Endothelial cell of umbilical vein (primary cell): Measurements from ENCODE around the gene TMEM125. TPM values are rescaled to one million over a fixed set of nuclear protein-coding genes. Genes with fewer than 3 reads are reported as not detected.

Source experiments
- BruUV-seq: library from RNA; stranded (reverse); fragments of 400-500 nt; replicated peaks from 2 replicates; lab custom pipeline; 2021; lab: Mats Ljungman, UMichigan
- CTCF ChIA-PET: fragments of 300-600, 350-600 bp; sonication (Branson Sonifier 250); formaldehyde crosslinking; loops from one replicate; lab custom pipeline; 2021; ENCODE audit warnings: antibody characterized with exemption, inconsistent platforms; lab: Charles Lee
- POLR2A ChIA-PET: fragments of 300-600, 350-600 bp; sonication (Branson Sonifier 250); formaldehyde crosslinking; loops from one replicate; lab custom pipeline; 2021; ENCODE audit warnings: antibody characterized with exemption, inconsistent platforms; lab: Charles Lee
- DNase-seq: peaks from one replicate; pipeline ENCODE4 v3.0.0-alpha.2; 2011; ENCODE audit warnings: low read depth, low spot score
- FAIRE-seq: peaks from 2 replicates; lab custom pipeline; 2011; peaks lifted over from hg19 to GRCh38; lab: Jason Lieb, UNC
- H2AFZ ChIP-seq: 2 replicates; pipeline ENCODE4 v1.6.0; 2012; ENCODE audit warnings: low read depth, low read length, control low read depth, inconsistent platforms
- H3K27ac ChIP-seq: 2 replicates; pipeline ENCODE4 v1.5.1; 2011; ENCODE audit warnings: low read depth, mild to moderate bottlenecking, control low read depth, low read length, moderate library complexity; ENCODE audit not compliant: insufficient read depth
- H3K27me3 ChIP-seq, 2 experiments: 2 replicates each; pipeline versions ENCODE4 v1.6.0 to v1.6.1; 2011; ENCODE audit warnings: low read length in 2 of 2, mixed read lengths in 1 of 2; ENCODE audit not compliant: control insufficient read depth in 2 of 2, insufficient read depth in 2 of 2
- H3K36me3 ChIP-seq, 2 experiments: 2 replicates in 1 of 2; 3 replicates in 1 of 2; pipeline ENCODE4 v1.5.1; 2011; ENCODE audit warnings: low read length in 2 of 2, mild to moderate bottlenecking in 1 of 2, moderate library complexity in 1 of 2; ENCODE audit not compliant: control insufficient read depth in 2 of 2, insufficient read depth in 2 of 2; ENCODE audit errors: extremely low read depth in 1 of 2
- H3K4me1 ChIP-seq: 3 replicates; pipeline ENCODE4 v1.5.1; 2011; ENCODE audit warnings: mild to moderate bottlenecking, low read length; ENCODE audit not compliant: control insufficient read depth, insufficient read depth; ENCODE audit errors: extremely low read depth
- H3K4me2 ChIP-seq: 2 replicates; pipeline ENCODE4 v1.6.1; 2011; ENCODE audit warnings: low read length, control low read depth, mixed read lengths; ENCODE audit not compliant: insufficient read depth
- H3K4me3 ChIP-seq, 3 experiments: fragments of 200-600 bp in 1 of 3; sonication (generic), shearing (Covaris generic) in 1 of 3; replicated peaks in 1 of 3; 2 replicates each; pipeline ENCODE4 v1.5.1; 2011 to 2016; ENCODE audit warnings: control low read depth in 3 of 3, low read length in 3 of 3, mild to moderate bottlenecking in 2 of 3, inconsistent platforms in 1 of 3, low read depth in 1 of 3, moderate library complexity in 1 of 3; ENCODE audit not compliant: insufficient read depth in 1 of 3
- H3K79me2 ChIP-seq: 2 replicates; pipeline ENCODE4 v1.6.0; 2012; ENCODE audit warnings: low read length, inconsistent platforms; ENCODE audit not compliant: control insufficient read depth, insufficient read depth
- H3K9ac ChIP-seq: replicated peaks from 2 replicates; pipeline ENCODE3; 2011; ENCODE audit warnings: low read length, control low read depth; ENCODE audit not compliant: insufficient read depth; ENCODE audit errors: extremely low read depth
- H3K9me1 ChIP-seq: replicated peaks from 3 replicates; pipeline ENCODE4 v1.6.0; 2011; ENCODE audit warnings: mild to moderate bottlenecking, low read length; ENCODE audit not compliant: control insufficient read depth, insufficient read depth; ENCODE audit errors: extremely low read depth
- H3K9me3 ChIP-seq: replicated peaks from 2 replicates; pipeline ENCODE4 v1.5.1; 2012; ENCODE audit warnings: low read length, inconsistent platforms; ENCODE audit not compliant: control insufficient read depth, insufficient read depth
- H4K20me1 ChIP-seq: replicated peaks from 2 replicates; pipeline ENCODE3; 2011; ENCODE audit warnings: mild to moderate bottlenecking, low read length; ENCODE audit not compliant: control insufficient read depth, insufficient read depth; ENCODE audit errors: extremely low read depth
- EZH2 ChIP-seq: IDR thresholded peaks from 2 replicates; pipeline ENCODE4 v1.6.1; 2012; ENCODE audit warnings: borderline replicate concordance, low read depth, mild to moderate bottlenecking, moderate library complexity, low read length, inconsistent platforms; ENCODE audit not compliant: severe bottlenecking
- FOS ChIP-seq: IDR thresholded peaks from 2 replicates; pipeline ENCODE4 v1.6.1; 2011; ENCODE audit warnings: mild to moderate bottlenecking, low read length, moderate library complexity, borderline replicate concordance; ENCODE audit not compliant: insufficient read depth
- GATA2 ChIP-seq: IDR thresholded peaks from 2 replicates; pipeline ENCODE4 v1.7.0; 2011; ENCODE audit warnings: low read depth, mild to moderate bottlenecking, moderate library complexity, mixed read lengths, low read length; ENCODE audit not compliant: insufficient read length, insufficient read depth
- JUN ChIP-seq: IDR thresholded peaks from 2 replicates; pipeline ENCODE4 v1.6.1; 2011; ENCODE audit warnings: borderline replicate concordance, low read depth; ENCODE audit not compliant: insufficient read length, insufficient read depth
- MYC ChIP-seq: IDR thresholded peaks from one replicate; pipeline ENCODE4 v1.6.1; 2011; ENCODE audit warnings: mild to moderate bottlenecking, low read depth, low read length
- POLR2A ChIP-seq: IDR thresholded peaks from 2 replicates; pipeline ENCODE4 v1.6.1; 2012; ENCODE audit warnings: low read depth, mild to moderate bottlenecking, control low read depth, low read length
- POLR2AphosphoS5 ChIP-seq: IDR thresholded peaks from 2 replicates; pipeline ENCODE4 v1.6.1; 2012; ENCODE audit warnings: low read depth, mild to moderate bottlenecking, control low read depth, low read length, moderate library complexity; ENCODE audit not compliant: insufficient read depth
- dilution Hi-C: fragments of 300-500 bp; cut with MboI; formaldehyde crosslinking; loops from one replicate; pipeline ENCODE4 v1.15.0; 2019; ENCODE audit warnings: low sequenced_read_pairs; ENCODE audit not compliant: extremely low pct_ligation_motif_present
- intact Hi-C: fragments of 100-400 bp; cut with micrococcal nuclease; formaldehyde crosslinking; loops from one replicate; pipeline ENCODE4 v1.10.0; 2022
- polyA plus RNA-seq, 4 experiments: library from polyadenylated mRNA; depleted of rRNA in 3 of 4; stranded (reverse) in 3 of 4; unstranded in 1 of 4; fragments of >200 nt; gene quantifications; 2 replicates each; pipeline versions ENCODE4 v1.2.1 to v1.2.3, GENCODE V29; 2011 to 2012; ENCODE audit warnings: missing spikeins in 1 of 4
- total RNA-seq: library from RNA; stranded (reverse); gene quantifications from 2 replicates; pipeline ENCODE4 v1.2.3, GENCODE V29; 2021
- TF ChIP-seq, protein P1 (sequence below): IDR thresholded peaks from 2 replicates; pipeline ENCODE4 v1.6.1; 2011; ENCODE audit not compliant: insufficient read depth, insufficient read length
- TF ChIP-seq, protein P2 (sequence below), 2 donors: IDR thresholded peaks; 1 replicate in 1 of 2; 2 replicates in 1 of 2; pipeline ENCODE4 v1.5.1; 2011; ENCODE audit warnings: low read length in 2 of 2, mild to moderate bottlenecking in 2 of 2, moderate library complexity in 2 of 2, control low read depth in 1 of 2, inconsistent platforms in 1 of 2, low read depth in 1 of 2; ENCODE audit not compliant: insufficient read depth in 1 of 2; ENCODE audit errors: extremely low read depth in 1 of 2

TMEM125 gene
- total and polyA plus RNA-seq, 2 donors (not counting 3 experiments of a cell fraction or from before 2014, with no cell fraction given), result 0.17 TPM; not detected in 1

DNA sequence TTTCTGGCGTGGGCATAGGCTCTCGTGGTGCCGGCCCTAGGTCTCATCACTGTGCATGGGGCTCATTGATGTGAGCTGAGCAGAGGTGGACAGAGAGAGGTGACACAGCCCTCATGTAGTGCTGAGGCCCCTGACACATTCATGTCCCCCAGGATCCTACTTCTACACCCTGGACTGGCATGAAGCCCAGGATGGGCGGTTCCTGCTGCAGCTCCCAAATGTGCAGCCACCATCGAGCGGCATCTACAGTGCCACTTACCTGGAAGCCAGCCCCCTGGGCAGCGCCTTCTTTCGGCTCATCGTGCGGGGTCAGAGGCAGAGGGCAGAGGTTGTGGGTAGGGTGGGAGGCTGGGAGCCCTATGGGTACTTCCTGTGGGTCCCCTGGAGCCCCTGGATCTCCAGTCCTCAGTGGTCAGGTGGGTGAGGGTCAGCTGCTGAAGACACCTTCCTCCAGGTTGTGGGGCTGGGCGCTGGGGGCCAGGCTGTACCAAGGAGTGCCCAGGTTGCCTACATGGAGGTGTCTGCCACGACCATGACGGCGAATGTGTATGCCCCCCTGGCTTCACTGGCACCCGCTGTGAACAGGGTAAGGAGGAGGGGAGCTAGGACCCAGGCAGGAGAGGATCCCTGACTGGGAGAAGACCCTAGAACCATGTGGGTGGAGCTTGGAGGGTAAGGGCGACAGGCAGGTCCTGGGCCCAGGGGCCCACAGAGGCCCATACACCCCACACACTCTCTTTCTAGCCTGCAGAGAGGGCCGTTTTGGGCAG is 37.1 kb downstream of the TMEM125 start:
- Histone ChIP-seq H3K9me1 (no peaks in the 10 kb centered on the region), H3K27ac (no peak overlapping the region), H3K27me3 (no peaks in the 10 kb centered on the region), H3K4me2 (no peak overlapping the region), H3K9me3 (no peaks in the 10 kb centered on the region), H3K4me1 (peaks cover 28% of the 10 kb centered on the region), H3K9ac (no peak overlapping the region), H4K20me1 (no peaks in the 10 kb centered on the region), H3K4me3 (no peak overlapping the region), H2AFZ (no peak overlapping the region), H3K36me3 (peaks cover 37 to 68% of the 10 kb centered on the region in 2 experiments), H3K79me2 (peaks cover 66% of the 10 kb centered on the region)
- FAIRE-seq, result no peak
- CTCF ChIA-PET, result interaction anchor here (1.0 to 1.5 kb wide), 5 partner anchors 13 to 107 kb away, joined by 3 to 4 read pairs (median 4); no protein-coding TSS in a partner anchor
- DNase-seq, result no peak
- intact Hi-C loops, result no loop called here
- POLR2A ChIA-PET, result no interaction called here
- no TSS peak for BruUV-seq
- dilution Hi-C loops, result no loop called here
- TF ChIP-seq POLR2A (no peak), EZH2 (no peak), JUN (no peak), GATA2 (no peak), FOS (no peak), POLR2AphosphoS5 (no peak), MYC (no peak)
- TF ChIP-seq, protein P1, sequence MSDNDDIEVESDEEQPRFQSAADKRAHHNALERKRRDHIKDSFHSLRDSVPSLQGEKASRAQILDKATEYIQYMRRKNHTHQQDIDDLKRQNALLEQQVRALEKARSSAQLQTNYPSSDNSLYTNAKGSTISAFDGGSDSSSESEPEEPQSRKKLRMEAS, result no peak
- TF ChIP-seq, protein P2, sequence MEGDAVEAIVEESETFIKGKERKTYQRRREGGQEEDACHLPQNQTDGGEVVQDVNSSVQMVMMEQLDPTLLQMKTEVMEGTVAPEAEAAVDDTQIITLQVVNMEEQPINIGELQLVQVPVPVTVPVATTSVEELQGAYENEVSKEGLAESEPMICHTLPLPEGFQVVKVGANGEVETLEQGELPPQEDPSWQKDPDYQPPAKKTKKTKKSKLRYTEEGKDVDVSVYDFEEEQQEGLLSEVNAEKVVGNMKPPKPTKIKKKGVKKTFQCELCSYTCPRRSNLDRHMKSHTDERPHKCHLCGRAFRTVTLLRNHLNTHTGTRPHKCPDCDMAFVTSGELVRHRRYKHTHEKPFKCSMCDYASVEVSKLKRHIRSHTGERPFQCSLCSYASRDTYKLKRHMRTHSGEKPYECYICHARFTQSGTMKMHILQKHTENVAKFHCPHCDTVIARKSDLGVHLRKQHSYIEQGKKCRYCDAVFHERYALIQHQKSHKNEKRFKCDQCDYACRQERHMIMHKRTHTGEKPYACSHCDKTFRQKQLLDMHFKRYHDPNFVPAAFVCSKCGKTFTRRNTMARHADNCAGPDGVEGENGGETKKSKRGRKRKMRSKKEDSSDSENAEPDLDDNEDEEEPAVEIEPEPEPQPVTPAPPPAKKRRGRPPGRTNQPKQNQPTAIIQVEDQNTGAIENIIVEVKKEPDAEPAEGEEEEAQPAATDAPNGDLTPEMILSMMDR (IDR thresholded peaks at IDR 0.05; ENCODE audit: extremely low read depth in 1 of 2, insufficient read depth in 1 of 2, low read depth in 1 of 2, low read length in 2 of 2), result no peak
